NCI-H345 (cell line): ENCODE measurements around the gene ADGRL2.

Experiments used
- DNase-seq: peaks from one replicate; lab custom pipeline; 2025; lab: John Stamatoyannopoulos, UW

Gene ADGRL2

DNA sequence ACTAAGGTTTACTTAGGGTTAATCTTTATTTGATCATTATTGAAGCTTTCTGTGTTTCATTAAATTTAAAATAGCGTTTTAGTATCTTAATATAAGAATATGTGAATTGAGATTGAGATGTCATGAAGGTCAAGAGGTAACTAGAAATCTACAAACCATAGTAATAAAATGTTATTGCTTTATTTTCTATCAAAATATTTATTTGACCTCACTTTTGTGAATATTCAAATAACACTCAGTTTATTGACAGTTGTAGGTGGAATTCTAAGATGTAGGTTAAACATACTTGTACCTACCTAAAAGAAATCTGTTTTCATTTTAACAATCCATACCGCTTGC, 5.7 kb downstream of the ADGRL2 start:
- no peak for DNase-seq

DNA sequence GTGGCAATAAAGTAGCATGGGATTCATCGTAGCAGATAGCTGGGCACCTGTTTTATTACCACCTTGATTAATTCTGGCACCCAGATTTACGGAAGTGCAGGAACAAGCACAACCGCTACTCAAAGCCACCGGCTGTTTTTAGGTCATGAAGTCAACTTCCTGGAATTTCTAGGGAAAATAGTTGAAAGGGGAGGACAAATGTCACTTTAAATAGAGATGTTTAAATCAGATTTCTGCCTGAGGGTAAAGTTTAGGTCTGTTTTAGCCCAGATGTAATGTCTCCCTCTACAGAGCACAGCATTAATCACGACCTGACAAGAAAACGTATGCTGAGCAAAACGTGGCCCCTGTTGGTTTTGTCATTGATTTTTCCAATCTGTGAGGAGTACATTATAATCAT, 8.0 kb downstream of the ADGRL2 start:
- no peak for DNase-seq

DNA sequence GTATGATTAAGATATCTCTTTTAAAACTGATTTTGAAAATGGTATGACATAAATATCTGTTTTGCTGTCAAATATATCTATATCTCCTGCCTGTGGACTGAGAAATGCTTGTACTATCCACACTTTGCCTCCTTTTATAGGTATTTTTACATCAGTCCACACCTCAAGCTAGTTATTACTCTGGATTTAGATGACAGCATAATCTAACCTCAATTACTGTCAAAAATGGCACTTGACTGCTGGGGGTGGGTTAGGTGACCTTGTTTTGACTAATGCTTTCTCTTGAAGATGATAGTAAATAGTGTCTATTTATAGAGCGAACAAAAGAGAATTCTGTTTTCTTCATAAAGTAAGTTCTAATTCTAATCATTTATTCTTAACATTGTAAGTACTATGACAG, 9.1 kb downstream of the ADGRL2 start:
- DNase-seq: peak; percentile 13

DNA sequence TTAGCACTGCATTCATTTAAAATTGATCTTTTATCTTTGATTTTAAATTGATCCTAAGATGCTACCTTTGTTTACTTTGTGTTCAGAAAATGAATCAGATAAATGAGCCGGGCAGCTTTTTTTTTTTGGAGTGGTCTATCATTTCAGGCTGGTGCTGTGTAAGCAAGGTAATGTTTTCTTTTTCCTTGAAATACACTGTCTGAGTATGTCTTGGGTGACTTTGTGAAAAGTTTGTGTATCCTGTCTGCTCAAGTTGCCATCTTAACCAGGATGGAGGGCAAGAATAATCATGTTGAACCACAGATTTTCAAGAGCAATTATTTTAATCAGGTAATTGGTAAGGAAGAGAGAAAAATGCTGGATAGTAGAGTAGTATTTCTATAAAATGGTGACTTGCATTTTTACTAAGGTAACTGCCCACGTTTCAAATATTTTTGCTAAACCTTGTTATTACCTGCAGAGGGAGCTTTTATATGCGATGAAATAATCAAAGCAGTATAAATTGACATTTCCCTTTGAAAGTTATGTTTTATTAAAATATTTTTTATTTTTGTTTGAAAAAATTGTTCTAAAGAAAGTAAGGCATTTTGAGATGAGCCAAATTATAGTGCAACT, 11.1 kb downstream of the ADGRL2 start:
- no peak for DNase-seq

DNA sequence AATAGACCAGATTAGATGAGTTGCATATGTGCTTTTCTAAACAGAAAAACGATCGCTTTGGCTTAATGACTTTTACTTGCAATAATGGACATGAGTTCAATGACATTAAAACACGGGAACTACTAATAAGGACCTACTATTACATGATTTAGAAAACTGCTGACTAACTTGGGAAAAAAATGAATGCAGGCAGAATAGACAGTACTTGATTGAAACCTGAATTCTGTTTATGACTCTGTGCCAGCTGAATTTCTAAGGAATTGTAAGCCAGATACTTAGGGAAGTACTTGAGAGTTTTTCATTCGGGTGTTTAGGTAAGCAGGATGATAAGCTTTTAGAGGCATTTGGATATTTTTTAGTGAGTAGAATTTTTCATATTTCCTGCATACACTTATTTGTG, 12.0 kb downstream of the ADGRL2 start:
- DNase-seq: no peak

DNA sequence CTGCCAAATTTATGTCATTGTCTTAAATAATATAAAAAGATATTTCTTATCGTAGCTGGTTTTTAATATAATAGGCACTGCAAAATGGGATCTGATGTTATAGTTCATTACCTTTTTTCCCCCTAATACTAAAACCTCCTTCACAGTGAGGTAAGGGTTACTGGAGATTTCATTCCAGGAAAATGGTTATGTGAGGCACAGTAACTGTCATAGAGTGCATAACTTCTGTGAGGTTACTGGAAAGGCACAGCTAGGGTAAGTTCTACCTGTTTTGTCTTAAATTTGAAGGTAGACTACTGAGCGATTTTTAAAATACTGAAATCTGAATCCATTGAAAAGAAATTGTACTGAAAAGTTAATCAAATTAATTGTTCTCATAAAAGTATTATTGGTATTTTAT, 13.0 kb downstream of the ADGRL2 start:
- no peak for DNase-seq

DNA sequence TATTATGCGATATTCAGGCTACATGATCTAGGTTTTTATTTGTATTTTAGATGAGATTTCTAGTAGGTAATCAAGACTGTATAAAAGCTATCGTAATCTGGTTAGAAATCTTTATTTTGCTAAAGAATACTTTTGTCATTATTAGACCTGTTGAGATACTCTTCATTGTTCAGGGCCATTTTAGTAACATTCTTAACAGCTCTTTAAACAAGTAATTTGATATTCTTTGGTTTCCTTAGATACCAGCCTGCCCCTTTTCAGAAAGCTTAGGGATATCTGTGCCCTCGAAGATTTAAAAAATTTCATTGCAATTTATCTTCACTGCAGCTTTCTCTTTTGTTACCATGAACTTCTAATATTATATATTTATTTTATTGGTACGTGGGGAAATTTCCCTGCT, 18.9 kb downstream of the ADGRL2 start:
- DNase-seq: no peak

DNA sequence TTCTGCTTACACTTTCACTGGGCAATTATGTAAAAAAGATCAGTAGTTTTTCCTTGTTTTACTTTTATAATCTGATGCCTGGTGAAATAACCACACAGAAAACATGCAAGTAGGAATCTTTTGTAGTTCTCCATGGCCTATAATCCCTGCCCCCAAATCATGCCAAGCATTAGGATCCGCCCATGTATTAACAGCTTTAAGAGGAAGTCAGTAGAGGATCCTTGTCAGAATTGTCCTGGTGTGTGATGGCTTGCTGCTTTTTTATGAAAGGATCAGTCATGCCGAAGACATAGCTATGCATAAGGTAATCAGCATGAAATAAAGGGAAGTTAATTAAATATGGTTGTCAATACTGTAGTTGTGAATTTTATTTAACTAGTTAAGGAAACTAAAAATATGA, 20.0 kb downstream of the ADGRL2 start:
- no peak for DNase-seq

DNA sequence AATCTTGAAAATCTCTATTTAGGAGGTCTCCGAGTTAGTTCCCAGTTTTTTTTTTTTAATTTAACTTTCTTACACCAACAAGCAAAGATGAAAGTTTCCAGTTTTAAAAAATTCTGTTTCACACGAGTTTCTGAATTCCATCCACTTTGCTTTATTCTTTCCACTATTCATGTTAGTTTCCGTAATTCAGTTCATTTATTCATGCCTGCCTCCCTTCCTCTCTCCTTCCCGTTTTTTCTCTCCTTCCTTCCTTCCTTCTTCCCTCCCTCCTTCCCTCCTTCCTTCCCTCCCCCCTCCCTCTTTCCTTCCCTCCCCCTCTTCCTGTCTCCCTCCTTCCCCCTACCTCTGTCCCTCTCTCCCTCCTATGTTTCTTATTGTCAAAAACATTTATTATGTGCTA, 22.3 kb downstream of the ADGRL2 start:
- no peak for DNase-seq

DNA sequence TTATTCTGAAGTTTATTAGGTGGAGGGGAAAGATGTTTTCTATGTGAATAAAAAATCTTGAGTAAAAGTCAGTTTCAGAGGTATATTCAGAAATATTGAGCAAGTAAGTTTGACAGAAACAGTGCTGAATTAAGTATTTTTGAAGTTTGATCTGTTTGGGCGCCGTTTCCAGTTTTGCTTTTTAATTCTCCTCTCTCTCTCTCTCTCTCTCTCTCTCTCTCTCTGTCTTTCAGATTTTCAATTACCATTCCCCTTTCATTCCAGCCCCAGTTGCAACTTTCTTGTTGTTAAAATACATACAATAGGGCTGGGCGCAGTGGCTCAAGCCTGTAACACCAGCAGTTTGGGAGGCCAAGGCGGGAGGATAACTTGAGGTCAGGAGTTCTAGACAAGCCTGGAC, 24.0 kb downstream of the ADGRL2 start:
- DNase-seq: no peak

DNA sequence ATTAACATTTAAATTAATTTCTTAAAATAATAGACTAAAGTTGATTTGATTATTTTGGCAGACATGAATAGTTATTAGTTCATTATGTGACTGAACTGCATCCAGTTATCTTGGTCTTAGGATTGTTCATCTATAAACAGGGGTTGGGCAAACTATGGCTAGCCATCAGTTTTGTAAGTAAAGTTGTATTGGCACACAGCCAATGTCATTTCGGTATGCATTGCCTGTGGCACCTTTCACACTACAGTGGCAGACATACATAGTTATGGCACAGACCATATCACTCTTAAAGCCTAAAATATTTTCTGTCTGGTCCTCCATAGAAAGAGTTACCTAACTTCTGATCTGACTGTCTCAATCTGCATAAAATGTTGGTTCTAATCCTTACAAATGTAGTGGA, 27.2 kb downstream of the ADGRL2 start:
- peak; percentile 23 for DNase-seq

DNA sequence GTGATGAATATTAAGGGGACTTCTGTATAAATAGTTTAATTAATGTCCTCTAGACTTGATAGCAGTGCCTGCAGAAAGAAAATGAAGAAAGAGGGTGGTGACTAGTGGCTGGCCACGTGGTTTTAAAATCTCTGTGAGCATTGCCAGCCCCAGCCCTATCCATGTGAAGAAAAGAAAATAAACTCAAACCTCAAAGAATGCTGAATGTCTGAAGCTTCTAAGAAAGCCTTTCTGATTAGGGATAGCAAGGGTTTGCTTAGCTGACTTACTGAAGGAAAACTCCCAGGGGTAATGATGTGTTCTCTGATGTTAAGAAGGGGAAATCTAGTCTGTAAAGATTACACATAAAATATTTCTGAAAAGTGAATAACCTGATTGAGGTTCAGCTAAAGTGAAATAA, 31.8 kb downstream of the ADGRL2 start:
- DNase-seq: no peak

DNA sequence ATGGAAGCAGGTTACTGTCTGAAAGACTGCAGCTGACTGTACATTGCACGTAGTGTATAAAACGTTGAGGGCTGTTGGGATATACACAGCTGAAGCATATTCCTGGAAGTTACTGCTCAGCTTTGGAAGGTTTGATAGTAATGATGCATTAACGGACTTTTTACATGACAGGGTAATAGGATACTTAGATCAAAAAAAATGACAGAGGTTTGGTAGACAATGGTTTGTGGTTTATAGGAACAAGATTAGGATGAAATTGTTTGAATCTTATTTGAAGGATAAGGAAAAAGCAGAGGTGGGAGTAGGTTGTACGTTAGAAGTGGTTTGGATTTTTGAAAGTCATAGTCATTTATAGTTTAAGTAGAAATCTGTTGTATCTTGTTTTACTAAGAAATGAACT, 33.0 kb downstream of the ADGRL2 start:
- DNase-seq: no peak

DNA sequence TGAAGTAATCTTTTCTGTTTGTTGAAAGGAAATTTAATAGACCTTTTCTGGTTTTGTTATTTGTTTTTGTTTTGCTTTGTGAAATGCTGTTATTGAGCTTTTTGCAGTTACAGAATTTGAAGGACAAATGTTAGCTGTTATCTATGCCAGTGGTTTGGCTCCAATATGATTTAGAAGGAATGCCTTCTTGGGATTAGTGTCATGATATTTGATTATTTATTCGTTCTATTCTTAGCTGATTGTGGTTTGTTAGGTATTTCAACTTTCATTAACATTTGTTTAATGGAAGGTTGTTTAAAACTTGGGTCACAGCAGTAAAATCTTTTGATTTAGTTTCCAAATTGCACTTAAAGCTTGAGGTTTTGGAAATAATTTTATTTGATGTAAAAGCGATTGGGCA, 33.5 kb downstream of the ADGRL2 start:
- no peak for DNase-seq

DNA sequence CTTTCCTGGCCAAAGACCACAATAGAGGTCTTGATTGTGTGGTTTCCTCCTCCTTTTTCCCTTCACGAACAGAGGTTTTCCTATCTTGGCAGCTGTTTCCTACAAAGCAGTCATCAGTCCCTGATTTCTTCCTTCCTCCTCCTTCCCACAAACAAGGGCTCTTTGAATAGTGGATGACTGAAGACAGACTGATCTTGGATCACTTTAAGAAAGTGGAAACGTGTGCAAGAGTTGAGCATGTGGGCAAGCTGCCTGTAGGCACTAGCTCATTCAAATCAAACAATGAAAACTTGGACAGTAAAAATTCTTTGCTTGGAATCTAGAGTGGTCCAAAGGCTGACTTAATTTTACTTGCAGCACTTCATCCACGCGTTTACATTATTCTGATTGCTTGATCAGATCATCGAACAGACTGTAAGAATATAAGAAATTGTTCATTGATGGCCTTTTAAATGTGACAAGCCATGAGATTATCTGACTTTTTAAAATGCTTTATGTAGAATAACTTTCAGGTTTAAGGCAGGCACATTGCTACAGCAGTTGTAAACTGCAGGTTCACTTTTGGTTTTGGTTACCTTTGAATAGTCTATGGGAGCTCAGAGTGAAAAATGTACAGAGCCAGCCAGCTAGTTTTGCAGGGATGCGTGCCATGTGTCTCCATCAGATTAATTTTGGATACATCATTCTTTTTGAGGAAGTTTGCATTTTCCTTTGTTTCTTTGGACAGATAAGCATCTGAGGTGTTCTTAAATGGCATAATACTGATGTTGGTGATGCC, 34.4 kb downstream of the ADGRL2 start:
- DNase-seq: no peak

DNA sequence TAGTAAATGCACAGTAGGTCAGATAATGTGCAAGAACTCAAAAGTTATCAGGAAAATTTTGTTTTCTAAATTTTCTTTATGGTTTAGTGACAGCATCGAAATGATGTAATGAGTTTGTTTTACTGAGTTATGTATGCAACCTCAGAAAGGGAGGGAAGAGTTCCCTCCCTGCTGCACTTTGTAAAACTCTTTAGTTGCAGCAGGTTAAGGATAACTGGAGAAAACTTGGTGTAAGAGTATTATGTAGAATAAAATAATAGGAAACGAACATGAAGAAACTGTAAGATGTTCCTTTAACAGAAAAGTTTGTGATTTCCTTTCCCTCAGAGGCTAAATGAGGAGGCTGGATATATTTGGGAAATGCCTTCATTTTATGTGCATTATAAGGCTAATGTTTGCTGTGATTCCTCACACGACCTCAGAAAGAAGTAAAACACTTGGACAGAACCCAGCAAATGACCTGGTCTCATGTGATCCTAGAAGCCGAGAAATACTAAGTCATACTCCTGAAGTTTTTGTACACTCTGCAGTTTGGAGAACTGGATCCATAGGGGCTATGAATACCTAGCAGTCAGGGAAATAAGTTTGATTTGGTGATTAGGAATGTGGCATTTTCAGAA, 35.4 kb downstream of the ADGRL2 start:
- no peak for DNase-seq

DNA sequence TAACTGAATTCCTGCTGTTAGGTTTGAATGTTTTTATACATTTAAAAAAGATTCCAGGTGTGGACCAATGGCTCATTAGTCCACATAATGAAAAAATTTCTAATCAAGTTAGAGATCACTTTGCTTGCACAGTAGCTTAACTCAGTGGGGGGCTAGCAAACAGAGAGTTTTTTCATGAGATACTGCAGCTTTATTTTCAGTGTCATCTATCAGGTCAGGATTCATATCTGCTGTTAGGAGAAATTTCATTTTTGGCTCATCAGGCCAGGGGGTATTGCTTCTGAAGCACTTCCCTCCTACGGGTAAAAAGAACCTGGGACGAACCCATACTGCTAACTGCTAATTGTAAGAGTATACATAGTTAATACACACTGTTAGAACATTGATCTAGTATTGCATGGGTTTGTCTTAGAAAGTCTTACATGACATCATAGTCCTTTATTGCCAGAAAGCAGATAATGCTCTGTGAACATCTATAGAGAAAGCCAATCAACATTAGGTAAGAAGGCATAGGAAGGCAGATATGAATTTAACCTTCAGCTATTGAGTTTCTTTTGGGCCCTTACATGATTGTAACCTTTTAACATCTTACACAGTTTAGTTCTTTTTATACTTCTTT, 38.0 kb downstream of the ADGRL2 start:
- no peak for DNase-seq

DNA sequence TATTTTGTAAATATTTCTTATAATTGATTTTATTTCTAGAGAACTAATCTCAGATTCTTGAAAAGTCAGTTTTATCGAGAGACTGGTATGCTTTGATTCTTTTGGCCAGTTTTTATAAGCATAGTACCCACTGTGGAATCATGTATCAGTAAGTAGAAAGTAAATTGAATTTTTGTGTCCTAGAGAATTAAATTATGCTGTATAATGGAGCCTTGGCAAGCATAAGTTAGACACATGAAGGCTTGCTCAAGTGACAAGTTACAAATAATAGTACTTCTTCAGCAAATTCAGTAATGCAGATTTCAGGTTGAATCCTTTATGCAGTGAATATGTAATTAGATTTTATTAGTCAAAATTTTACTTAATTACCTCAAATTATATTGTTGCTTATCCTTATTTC, 40.1 kb downstream of the ADGRL2 start:
- DNase-seq: no peak

DNA sequence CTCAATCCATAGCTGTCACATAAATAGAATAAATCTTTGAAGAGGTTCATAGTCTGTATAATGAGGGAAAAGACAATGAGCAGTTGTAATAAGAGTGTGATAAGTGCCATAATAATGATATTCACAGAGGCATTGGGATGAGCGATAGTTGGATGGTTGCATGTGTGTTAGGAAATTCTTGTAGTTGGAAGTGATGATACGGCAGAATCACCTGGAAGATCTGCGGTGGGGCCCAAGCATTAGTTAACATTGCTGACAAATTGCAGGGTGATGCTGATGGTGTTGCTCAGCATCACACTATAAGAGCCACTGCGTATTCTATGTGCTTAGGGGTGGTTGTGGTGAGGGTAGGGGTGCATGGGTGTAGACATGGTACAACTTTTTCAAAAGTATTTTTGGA, 41.1 kb downstream of the ADGRL2 start:
- DNase-seq: no peak

DNA sequence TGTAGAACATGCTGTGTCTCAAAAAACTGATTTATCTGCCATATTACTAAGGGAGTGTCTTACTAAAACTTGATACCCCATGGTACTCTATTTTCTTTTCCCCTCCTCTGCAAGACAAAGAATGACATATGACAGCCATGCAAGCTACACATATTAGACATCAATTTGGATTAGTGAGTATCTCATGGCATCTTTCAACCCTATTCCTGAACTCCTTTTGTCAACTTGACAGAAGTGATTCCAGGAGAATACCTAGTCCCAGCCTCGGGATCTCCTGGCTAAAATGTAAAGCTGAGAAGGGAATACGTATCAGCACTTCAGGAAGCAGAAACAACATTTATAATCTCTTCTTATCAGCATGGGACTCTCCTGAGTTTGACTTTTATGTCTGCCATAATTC, 43.7 kb downstream of the ADGRL2 start:
- no peak for DNase-seq

DNA sequence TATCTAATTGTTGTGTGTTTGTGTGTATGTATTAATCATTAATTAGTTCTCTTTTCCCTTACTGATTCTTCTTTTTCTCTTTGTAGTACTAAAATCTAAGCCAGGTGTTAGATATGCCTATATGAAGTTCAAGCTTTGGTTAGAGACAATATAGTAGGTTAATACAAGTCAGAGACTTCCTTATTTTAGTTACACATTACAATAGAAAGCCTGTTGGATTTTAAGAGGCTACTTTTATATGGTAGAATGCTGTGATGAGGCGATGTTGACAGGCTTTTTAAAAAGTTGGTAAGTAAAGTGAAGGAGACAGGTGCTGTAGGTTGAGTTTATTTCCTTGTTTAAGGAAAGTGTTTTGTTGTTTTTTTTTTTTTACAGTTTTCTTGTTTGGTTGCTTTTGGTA, 45.9 kb downstream of the ADGRL2 start:
- no peak for DNase-seq

DNA sequence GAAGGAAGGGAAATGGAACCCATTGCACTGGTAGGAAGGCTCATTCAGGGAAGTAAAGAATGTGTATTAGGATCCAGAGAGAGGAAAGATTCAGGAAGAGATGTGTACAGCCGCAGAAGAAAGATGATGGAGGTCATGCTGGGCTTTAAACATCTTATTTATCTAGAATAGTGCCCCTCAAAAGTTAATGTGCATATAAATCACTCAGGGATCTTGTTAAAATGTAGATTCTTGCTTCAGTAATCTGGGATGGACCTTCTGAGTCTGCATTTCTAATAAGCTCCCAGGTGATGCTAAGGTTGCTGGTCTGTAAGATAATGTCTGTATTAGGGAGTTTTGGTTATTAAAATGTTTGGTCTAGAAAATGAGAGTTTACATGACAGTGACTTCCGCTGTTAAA, 46.3 kb downstream of the ADGRL2 start:
- no peak for DNase-seq
